Hematopoietic multipotent progenitor cell (in vitro differentiated cells): ENCODE data around the gene LYPD3. TPM values are rescaled to one million over a fixed set of nuclear protein-coding genes. Genes with fewer than 3 reads are reported as not detected.
"Not testable (repeated sequence)": the region's sequence is repeated elsewhere in the genome, so short reads cannot be mapped to it uniquely, and the experiment has no call there.

Experiments
- DNase-seq, 3 donors: peaks; one replicate each; pipeline ENCODE4 v3.0.0-alpha.2; 2011 to 2015; ENCODE audit warnings: low read depth in 2 of 3, low spot score in 2 of 3
- total RNA-seq: library from RNA; depleted of rRNA; stranded (reverse); fragments of >200 nt; gene quantifications from one replicate; pipeline ENCODE4 v1.2.3, GENCODE V29; 2012

The LYPD3 gene
- total RNA-seq: 1.1 TPM

- no peak for DNase-seq
Observed at GRCh38 chr19:43465468-43466120, at the start of gene LYPD3. TSS of gene LYPD3 (minus strand) at chr19:43465608. CDS start at chr19:43465571, 37 bp downstream.

GRCh38 chr19:43512399-43512798 lies 47.0 kb upstream of the LYPD3 start:
- DNase-seq: not testable (repeated sequence)

- no peak for DNase-seq
Observed at GRCh38 chr19:43511324-43511723, 45.9 kb upstream of the LYPD3 start.

- no peak for DNase-seq
Observed at GRCh38 chr19:43510713-43511112, 45.3 kb upstream of the LYPD3 start.

GRCh38 chr19:43507880-43508279 lies 42.5 kb upstream of the LYPD3 start:
- DNase-seq: no peak

GRCh38 chr19:43506629-43507028 lies 41.2 kb upstream of the LYPD3 start:
- DNase-seq: no peak

- no peak for DNase-seq
Observed at GRCh38 chr19:43505941-43506340, 40.5 kb upstream of the LYPD3 start.

GRCh38 chr19:43505186-43505456 lies 39.7 kb upstream of the LYPD3 start:
- no peak for DNase-seq

- no peak for DNase-seq
Observed at GRCh38 chr19:43504426-43505185, 39.2 kb upstream of the LYPD3 start, which contains the start of gene PHLDB3. TSS of gene PHLDB3 (minus strand) at chr19:43504746. CDS start at chr19:43504118, 628 bp downstream.

- DNase-seq: peak; percentile 91 to 98 (median 96)
Observed at GRCh38 chr19:43503501-43504425, 38.4 kb upstream of the LYPD3 start.

- DNase-seq: no peak
Observed at GRCh38 chr19:43502419-43502976, 37.1 kb upstream of the LYPD3 start.

GRCh38 chr19:43501661-43502418 lies 36.4 kb upstream of the LYPD3 start:
- DNase-seq: no peak

- no peak for DNase-seq
Observed at GRCh38 chr19:43499042-43499441, 33.6 kb upstream of the LYPD3 start.

GRCh38 chr19:43498233-43498842 lies 32.9 kb upstream of the LYPD3 start:
- no peak for DNase-seq

GRCh38 chr19:43496960-43497359 lies 31.6 kb upstream of the LYPD3 start:
- DNase-seq: no peak

- DNase-seq: no peak
Observed at GRCh38 chr19:43495082-43495481, 29.7 kb upstream of the LYPD3 start.

GRCh38 chr19:43490759-43491158 lies 25.4 kb upstream of the LYPD3 start:
- no peak for DNase-seq

GRCh38 chr19:43489979-43490599 lies 24.7 kb upstream of the LYPD3 start:
- no peak for DNase-seq

- DNase-seq: peak in 1 of 3 donors; percentile 34
Observed at GRCh38 chr19:43489310-43489709, 23.9 kb upstream of the LYPD3 start.
